Suppressor macrophage treated with lipopolysaccharide for 4 hours (primary cell): ENCODE measurements around the gene EML1.

ENCODE experiments used
- DNase-seq: peaks from one replicate; pipeline ENCODE4 v3.0.0-alpha.2; 2020

The EML1 gene

DNA sequence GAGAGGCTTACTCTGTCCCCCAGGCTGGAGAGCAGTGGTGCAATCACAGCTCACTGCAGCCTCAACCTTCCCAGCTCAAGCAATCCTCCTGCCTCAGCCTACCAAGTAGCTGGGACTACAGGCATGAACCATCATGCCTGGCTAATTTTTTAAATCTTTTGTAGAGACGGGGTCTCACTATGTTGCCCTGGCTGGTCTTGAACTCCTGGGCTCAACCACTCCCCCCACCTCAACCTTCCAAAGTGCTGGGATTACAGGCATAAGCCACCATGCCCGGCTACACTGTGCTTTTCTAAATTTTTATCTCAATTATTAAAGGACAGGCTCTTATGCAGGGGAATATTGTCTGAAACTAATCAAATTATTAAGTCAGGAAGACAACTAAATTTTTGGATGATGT, 44.6 kb downstream of the EML1 start:
- DNase-seq, result no peak

DNA sequence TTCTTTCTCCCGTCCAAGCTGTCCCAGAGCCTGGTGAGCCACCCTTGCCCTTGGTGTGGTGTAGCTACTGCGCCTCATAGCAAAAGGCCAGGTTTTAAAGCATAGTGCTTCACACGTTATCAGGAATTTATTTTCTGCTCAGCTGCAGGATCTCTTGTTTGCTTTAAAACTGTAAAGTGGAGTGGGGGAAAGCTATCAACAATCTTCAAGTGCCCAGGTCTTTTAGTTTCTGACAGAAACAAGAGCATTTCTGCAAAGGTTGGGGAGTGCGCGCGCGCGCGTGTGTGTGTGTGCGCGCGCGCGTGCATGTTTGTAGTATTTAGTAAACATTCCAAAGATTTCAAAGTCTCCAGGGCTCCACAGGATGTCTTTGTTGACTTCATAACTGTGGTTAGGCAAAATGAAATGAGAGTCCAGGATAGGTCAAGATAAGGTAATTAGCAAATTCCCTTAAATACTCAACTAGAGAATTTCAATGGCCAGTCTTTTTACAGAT, 45.5 kb downstream of the EML1 start:
- no peak for DNase-seq

DNA sequence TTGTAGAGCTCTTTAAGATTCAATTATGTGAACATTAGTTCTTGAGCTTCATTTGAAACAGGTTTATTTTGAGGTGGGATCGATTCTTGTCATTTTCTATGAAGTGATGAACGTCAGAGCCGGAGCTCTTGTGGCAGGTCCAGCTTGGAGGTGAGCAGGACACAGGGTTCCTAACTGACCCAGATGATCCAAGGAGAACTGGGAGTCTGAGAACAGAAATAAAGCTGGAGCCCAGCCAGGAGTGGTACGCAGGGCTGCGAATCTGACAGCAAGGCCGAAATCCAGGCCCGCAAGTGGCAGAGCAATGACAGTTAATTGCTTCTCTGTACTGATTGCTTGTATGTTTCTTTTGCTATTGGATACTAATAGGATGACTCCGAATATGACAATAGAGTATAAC, 46.5 kb downstream of the EML1 start:
- no peak for DNase-seq

DNA sequence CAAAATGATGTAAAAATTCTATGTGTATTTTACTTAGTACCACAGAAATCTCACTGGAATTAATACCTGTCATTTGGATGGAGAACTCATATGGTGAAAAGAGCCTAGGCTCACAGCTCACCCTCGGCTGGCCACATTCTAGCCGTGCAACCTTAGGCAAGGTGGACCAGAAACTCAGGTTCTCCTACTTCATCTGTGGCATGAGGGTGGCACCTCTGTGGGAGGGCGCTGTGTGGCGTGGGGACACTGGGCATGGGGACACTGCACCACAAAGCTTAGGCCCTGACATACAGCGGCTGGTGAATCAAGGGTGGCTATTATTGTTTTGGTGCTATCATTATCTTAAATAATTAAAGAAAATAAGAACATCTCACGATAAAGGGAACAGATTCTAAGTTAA, 47.1 kb downstream of the EML1 start:
- DNase-seq, result no peak

DNA sequence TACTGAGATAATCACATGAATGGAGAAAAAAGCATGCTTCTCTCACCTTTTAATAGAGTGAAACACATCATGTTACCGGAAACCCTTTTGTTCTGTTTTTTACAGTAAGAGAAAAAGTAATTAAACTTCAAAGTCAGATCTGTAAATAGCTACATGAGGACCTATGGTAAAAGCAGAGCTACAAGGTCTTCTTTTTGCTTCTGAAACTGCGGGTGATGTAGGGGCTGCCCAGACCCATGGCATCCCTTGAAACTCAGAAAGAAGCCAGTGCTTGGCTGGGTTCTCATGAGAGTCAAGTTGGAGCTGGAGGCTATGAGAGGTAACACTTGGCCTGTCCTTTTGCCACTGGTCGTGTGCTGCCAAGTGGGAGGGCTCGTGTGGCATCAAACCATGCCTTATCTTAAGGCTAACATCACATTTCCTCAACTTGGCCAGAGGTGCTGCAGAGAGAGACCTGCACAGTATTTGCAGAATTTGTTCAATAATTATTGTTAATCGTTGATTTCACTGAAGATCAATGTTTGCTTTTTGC, 47.6 kb downstream of the EML1 start:
- DNase-seq, result no peak

DNA sequence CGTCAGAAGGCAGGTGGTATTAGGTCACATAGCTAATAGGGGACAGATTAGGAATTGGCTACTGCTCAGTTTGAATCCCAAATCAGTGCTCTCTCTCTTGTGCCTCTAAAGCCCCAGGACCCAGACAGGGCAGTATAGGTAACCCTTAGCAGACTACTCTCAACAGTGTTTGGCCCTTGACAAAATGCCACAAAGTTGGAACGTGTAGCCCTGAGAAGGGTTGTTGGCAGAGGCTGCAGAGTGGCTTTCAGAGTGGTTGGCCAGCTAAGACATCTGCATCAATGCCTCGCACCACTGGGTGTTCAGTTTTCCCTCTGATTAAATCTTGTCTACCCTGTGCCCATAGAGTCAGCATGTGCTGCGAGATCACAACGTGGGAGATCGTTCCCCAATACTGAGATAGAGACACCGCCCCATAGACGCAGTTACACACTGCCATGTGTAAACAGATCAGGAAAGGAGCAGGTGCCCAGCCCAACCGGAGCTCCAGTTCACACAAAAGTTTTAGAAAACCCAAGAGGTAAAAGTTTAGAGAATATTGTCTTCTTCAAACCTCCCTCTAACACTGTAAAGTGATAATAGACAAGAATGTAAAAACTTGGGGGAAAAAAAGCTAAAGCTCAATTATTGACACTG, 48.3 kb downstream of the EML1 start:
- DNase-seq, result no peak

DNA sequence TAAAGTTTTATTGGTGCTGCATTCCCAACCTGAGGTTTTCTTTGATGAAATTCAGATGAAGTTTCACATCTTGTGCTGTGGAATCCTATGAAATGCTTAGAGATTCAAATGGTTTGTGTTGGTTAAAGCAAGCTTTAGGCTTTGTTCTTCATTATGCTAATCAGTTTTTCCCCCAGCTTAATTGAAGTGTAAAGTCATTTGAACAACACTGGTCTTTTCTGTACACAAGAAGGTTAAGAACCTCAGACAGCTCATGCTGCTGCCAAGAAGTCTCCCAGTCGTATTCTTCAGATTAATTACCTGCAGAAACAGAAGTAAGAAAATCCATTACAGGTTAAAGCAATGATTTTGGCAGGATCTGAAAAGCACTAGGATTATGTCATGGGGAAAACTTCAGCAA, 48.9 kb downstream of the EML1 start:
- no peak for DNase-seq

DNA sequence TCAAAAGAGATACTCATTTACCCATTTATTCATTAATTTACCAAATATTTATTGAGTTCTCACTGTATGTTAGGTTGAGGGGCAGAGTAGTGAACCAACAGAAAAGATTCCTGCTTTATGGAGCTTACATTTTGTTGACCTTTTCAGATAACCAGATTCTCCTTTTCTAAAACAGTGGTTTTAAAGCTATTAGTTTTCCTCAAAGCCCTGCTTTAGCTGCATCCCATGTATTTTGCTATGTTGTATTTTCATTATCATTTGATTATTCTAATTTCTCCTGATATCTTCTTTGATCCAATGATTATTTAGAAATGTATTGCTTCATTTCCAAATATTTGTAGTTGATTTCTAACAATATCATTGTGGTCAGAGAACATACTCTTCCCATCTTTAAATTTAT, 53.6 kb downstream of the EML1 start:
- DNase-seq, result no peak

DNA sequence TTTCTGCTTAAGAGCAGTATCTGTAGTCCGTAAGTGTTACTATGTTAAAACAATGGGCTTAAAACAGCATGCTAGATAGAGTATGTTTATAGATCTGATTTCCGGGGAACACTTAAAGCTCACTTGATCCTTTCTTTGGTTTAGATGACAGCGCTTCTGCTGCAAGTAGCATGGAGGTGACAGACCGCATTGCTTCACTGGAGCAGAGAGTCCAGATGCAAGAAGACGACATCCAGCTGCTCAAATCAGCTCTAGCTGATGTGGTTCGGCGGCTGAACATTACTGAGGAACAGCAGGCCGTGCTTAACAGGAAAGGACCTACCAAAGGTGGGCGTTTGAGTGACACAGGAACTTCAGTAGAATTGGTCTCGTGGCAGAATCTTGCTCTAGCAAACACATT, 57.5 kb downstream of the EML1 start:
- DNase-seq, result no peak

DNA sequence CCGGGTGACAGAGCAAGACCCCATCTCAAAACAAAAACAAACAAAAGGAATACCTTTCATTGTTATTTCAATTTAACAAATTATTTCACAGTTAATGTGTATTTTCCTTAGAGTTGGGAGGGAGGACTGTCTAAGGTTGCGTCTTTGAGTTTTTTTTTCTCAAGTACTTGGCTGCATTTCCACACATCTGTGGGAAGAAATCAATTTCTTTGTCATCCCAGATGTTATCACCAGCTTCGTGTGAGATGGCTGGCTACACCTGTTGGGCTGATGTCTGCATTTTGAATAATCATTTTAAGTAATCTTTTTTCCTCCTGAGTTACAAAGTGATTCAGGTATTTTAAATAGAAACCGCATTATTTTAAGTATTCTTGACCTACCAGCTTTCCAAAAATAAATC, 59.4 kb downstream of the EML1 start:
- DNase-seq, result no peak

DNA sequence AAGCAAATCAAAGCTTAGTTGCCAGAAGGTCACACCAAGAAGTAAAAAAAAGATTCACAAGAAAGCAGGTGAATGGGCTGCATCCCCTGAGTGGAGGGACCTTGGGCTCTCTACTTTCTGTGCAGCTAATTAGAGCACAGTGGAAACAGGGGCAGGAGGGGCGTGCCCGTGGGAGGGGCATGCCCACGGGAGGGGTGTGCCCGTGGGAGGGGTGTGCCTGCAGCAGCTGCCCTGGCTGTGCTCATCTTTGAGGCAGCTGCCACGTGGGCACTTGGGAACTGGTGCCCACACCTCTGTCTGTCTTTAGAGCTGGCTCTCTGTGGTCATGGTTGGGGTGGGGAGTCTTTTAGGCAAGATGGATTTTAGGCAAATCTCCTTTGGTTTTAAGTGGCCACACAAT, 60.0 kb downstream of the EML1 start:
- DNase-seq, result no peak

DNA sequence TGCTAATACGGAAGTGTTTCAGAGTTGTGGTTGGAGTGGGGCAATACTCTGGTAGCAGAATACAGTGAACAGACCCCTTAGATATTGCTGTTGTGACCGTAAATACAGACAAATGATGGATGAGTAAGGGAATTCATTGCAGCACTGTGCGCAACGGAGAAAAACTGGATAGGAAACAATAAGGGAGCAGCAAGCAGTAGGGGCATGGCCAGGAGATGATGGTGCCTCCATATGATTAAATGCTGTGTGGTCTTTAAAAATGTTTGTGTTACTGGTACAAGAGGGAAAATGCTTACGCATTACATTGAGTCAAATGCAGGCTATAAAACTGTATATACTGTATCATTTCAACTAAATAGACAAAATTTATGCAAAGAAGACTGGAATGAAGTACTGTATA, 61.6 kb downstream of the EML1 start:
- DNase-seq, result no peak

DNA sequence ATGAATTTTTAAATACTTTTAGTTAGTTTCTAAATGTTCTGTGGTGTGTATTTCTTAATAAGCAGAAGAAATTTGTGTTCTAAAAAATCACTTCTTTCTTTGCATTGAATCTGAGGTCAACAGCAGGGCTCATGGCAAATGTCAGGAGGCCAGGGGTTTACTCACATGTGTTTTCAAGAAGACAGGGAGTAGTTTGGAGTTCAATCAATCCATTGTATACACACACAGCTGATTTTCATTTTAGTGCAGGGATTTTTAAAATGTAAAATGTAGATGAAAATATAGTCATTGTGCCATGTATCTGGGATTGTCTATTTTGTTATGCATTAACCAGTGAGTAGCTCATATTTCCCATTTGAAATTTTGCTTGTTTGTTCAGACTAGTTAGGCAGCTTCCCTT, 62.1 kb downstream of the EML1 start:
- no peak for DNase-seq

DNA sequence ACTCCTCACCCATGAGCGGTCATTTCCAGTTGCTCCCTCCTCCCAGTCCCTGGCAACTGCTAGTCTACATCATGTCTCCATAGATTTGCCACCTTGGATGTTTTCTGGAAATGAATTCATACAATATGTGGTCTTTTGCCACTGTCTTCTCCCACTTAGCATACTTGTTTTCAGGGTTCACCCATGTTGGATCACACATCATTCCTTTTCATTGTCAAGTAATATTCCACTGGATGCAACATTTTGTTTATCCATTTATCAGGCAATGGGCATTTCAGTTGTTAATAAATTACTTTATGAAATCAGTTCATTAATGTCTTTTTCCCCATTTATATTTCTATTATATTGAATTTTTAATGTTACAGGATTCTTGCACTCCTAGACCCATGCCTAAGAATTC, 64.3 kb downstream of the EML1 start:
- no peak for DNase-seq

DNA sequence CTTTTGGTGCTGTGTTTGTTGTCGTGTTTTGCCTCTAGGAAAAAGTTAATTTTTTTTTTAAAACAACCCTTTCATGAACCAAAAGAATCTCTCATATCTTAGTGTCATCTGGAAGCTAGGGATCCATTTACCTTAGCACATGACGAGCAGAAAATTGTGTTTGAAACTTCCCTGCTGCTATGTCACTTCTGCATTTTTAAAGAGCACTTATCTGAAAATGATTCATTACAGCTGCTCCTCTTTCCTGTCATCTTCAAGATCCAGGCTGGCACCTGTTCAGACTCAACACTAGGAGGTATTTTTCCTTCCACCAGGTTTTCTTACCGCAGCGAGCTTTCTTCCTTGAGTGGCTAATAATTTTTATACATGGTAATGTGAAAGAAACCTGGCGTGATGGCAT, 67.0 kb downstream of the EML1 start:
- DNase-seq, result no peak

DNA sequence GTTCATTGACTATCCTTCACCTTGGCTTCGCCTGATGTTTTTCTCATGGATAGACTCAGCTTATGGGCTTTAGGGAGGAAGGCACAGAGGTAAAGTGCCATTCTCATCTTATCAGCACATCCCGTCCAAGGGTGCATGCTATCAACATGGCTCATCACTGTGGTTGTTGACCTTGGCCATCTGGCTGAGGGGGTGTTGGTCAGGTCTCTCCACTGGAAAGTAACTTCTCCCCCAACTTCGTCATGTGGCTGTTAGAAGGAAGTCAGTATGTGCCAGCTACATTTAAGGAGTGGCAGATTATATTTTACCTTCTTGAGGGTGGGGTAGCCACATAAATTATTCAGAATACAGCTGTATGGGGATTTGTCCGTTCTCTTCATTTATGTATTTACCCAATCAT, 68.9 kb downstream of the EML1 start:
- DNase-seq, result no peak

DNA sequence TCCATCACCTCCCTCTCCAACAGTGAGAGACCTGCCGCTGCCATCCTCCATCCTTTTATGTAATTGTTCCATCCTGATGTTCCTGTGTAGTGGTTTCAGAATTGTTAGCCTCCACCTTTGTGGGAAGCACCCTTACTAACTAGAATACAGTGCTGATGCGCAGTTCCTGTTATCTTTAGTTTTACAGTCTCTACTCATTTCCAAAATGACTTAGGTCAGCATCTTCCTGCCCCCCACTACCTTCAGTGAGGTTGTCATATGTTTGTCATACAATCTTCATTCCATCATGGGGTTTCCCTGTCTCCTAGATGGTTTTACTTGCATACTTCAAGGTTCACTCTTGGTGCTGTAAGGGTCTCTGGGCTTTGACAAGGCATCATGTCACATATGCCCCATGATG, 69.8 kb downstream of the EML1 start:
- no peak for DNase-seq

DNA sequence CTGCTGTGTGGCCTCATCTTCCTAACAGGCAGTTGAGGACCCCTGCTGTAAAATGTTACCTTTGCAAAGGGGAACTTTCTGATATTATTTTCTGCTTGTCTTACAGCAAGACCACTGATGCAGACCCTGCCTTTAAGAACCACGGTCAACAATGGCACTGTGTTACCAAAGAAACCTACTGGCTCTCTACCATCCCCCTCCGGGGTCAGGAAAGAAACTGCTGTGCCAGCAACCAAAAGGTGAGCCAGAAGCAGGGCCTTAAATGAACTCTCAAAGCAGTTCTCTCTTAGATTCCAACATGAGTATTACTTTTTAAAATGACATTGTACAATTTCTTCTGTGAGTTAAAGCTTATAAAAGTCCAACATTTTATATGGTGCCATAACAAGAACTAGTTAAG, 72.2 kb downstream of the EML1 start:
- no peak for DNase-seq

DNA sequence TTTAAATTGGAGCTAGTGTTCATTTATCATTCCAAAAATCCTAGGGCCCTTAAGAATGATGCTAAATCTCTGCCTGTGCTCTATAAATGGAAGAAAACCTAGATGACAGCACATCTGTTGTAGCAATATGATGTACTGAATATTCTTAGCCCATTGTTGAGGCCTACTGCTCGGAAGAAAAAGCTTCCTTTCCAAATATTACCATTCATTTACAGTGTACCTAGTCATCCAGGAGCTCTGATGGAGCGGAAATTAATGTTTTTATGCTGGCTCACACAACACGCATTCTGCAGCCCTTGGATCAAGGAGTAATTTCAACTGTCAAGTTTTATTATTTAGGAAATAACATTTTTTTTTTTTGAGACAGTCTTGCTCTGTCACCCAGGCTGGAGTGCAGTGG, 77.4 kb downstream of the EML1 start:
- DNase-seq, result no peak

DNA sequence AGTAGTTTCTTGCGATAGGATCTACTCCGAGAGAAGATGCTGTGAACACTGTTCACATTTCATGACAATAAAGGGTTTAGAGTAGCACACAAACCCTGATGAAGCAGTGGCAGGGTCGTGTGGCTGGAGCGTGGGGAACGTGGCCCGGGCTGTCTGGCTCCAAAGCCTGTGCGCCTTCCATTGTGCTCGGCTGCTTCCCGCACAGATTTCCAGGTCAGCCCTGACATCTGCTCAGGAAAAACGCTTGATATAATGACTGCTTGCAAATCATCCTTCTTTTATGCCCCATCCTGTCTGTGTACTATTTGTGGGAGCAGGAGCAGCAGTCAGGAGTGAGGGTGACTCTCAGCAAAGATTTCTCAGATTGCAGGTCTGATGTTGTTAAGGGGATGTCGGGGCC, 78.6 kb downstream of the EML1 start:
- DNase-seq, result no peak

DNA sequence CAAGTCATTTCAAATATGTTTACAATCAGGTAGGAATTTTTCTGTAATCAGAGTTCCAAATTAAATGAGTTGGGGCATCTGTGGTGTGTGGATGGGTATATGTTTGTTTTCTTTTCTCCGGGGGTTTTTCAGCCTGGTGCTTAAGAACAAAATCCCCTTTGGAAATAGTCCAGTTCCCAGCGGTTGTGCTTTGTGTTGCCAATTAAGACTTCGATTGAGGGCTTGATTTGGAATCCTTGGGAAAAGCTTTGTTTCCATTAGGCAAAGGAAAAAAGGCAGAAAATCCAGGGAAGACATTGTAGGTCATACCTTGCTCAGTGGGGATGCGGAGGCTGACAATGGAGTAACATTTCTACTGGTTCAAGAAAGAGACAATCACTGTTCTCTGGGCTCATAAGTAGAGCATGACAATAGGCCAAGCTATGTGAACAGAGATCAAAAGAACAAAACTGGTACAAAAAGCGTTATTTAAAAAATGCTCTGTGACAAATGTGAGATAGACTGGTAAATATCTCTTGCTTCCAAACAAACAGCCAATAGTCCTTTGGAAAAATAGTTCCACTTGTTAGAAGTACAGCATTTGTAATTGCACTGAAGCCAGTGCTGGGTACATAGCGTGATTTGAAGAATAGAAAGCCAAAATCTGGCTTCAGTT, 79.7 kb downstream of the EML1 start:
- DNase-seq, result no peak

DNA sequence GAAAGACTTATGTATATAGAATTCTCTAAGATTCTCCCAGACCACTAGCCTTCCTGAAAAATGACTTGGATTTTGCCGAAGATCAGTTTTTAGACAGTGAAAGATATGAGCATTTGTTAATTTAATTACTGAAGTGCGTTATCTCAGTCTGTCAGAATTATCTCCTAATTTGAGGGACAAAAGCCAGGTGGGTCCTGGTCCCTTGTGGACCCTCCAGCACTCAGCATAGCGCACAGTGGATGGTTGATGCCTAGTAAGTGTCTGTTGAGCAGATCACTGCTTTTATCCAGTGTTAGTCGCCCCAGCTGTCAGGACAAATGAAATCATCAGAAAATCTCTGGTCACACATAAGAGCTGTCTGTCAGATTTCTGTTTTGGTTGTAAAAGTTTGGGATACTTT, 80.4 kb downstream of the EML1 start:
- DNase-seq, result no peak

DNA sequence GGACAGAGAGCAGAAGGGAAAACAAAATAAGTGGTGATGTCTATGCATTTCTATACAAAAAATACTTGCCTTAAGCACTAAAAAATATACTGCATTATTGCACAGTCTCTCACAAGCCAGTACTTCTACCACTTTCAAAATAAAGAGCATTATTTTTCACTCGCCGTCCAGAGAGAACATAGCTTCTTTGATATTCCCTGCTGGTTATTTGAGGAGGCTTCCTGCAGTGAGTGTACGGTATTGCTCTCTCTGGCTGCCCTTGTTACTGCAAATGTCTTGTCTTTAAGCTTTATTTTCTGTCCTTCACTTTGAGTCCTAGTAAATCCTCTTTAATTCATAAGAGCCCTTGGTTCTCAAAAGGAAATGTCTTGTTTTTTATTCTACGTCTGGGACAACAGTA, 81.1 kb downstream of the EML1 start:
- DNase-seq, result no peak

DNA sequence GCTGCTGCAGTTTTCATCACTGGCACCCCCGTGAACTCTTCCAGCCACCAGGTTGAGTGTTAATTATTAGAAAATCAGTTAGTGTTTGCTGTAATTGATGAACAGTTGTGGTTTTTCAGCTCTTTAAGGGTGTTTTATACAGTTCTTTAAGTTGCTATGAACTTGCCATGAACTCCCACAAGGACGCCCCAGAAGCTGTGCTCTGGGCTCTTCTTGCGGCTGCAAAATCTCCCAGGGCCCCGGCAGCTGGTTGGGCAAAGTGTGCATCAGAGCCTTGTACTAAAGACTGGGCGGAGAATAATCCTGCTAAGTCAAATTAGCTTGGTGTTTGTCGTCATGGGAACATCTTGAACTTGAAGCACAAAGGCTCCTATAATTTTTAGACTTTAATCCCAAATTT, 82.2 kb downstream of the EML1 start:
- no peak for DNase-seq

DNA sequence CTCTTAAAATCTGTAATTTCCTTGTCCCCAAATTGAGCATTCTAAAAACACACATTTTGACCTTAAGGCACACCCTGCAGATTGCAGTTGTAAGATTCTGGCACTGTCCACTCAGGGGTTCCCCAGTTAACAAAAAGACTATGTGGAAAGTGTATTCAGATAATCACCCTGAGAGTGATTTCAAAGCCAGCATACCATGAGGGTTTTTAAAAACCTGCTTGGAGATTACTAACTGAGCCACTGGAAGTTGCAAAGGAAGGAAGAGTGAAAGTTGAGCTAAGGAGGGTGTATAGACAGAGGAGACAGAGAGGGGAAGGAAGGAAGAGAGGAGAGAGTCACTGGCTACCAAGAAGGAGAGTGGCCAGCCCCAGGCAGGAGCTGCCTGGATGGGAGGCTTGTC, 82.6 kb downstream of the EML1 start:
- no peak for DNase-seq
